ENCODE results near the gene SLC25A53.
"Not testable (repeated sequence)": the region's sequence is repeated elsewhere in the genome, so short reads cannot be mapped to it uniquely, and the experiment has no call there.

The SLC25A53 gene

GRCh38 chrX:104085919-104086318 lies 70.9 kb downstream of the SLC25A53 start:
- Histone ChIP-seq H3K27me3 (ENCODE audit: control insufficient read depth, insufficient read depth, low read length) (peaks cover 4% of the 10 kb centered on the region), H3K4me1 (ENCODE audit: control insufficient read depth, insufficient read depth, low read length) (no peaks in the 10 kb centered on the region)

GRCh38 chrX:104085477-104085876 lies 71.3 kb downstream of the SLC25A53 start:
- H3K27me3 ChIP-seq (ENCODE audit: control insufficient read depth, insufficient read depth, low read length) = peaks cover 4% of the 10 kb centered on the region
- no peak overlapping the region for H3K4me3 ChIP-seq (ENCODE audit: low read depth, low read length)
- no peaks in the 10 kb centered on the region for H3K4me1 ChIP-seq (ENCODE audit: control insufficient read depth, insufficient read depth, low read length)
- no peaks in the 10 kb centered on the region for H3K9me3 ChIP-seq (ENCODE audit: control insufficient read depth, insufficient read depth, low read length)
- H3K9ac ChIP-seq (ENCODE audit: low read depth, low read length) = no peak overlapping the region
- H3K36me3 ChIP-seq (ENCODE audit: control insufficient read depth, insufficient read depth, low read length) = no peaks in the 10 kb centered on the region

More at GRCh38 chrX:104085919-104086318, 70.9 kb downstream of the SLC25A53 start:
- no peak overlapping the region for H3K9ac ChIP-seq (ENCODE audit: low read depth, low read length)
- H3K9me3 ChIP-seq (ENCODE audit: control insufficient read depth, insufficient read depth, low read length) = no peaks in the 10 kb centered on the region
- no peak overlapping the region for H3K4me3 ChIP-seq (ENCODE audit: low read depth, low read length)
- no peaks in the 10 kb centered on the region for H3K36me3 ChIP-seq (ENCODE audit: control insufficient read depth, insufficient read depth, low read length)

- H3K27me3 ChIP-seq (ENCODE audit: control insufficient read depth, insufficient read depth, low read length) = peaks cover 4% of the 10 kb centered on the region
- no peak overlapping the region for H3K9ac ChIP-seq (ENCODE audit: low read depth, low read length)
- H3K4me1 ChIP-seq (ENCODE audit: control insufficient read depth, insufficient read depth, low read length) = no peaks in the 10 kb centered on the region
- H3K36me3 ChIP-seq (ENCODE audit: control insufficient read depth, insufficient read depth, low read length) = no peaks in the 10 kb centered on the region
- H3K9me3 ChIP-seq (ENCODE audit: control insufficient read depth, insufficient read depth, low read length) = no peaks in the 10 kb centered on the region
- no peak overlapping the region for H3K4me3 ChIP-seq (ENCODE audit: low read depth, low read length)
Observed at GRCh38 chrX:104084534-104085277, 72.1 kb downstream of the SLC25A53 start.

GRCh38 chrX:104084063-104084462 lies 72.7 kb downstream of the SLC25A53 start:
- Histone ChIP-seq H3K9me3 (ENCODE audit: control insufficient read depth, insufficient read depth, low read length) (no peaks in the 10 kb centered on the region), H3K27me3 (ENCODE audit: control insufficient read depth, insufficient read depth, low read length) (peaks cover 4% of the 10 kb centered on the region), H3K4me3 (ENCODE audit: low read depth, low read length) (no peak overlapping the region), H3K36me3 (ENCODE audit: control insufficient read depth, insufficient read depth, low read length) (no peaks in the 10 kb centered on the region), H3K4me1 (ENCODE audit: control insufficient read depth, insufficient read depth, low read length) (no peaks in the 10 kb centered on the region), H3K9ac (ENCODE audit: low read depth, low read length) (no peak overlapping the region)

- not testable (repeated sequence) for H3K36me3 ChIP-seq (ENCODE audit: control insufficient read depth, insufficient read depth, low read length); H3K9ac ChIP-seq (ENCODE audit: low read depth, low read length); H3K9me3 ChIP-seq (ENCODE audit: control insufficient read depth, insufficient read depth, low read length); H3K27me3 ChIP-seq (ENCODE audit: control insufficient read depth, insufficient read depth, low read length); H3K4me3 ChIP-seq (ENCODE audit: low read depth, low read length); H3K4me1 ChIP-seq (ENCODE audit: control insufficient read depth, insufficient read depth, low read length)
Observed at GRCh38 chrX:104077854-104078253, 79.0 kb downstream of the SLC25A53 start.

GRCh38 chrX:104075778-104076445 lies 80.9 kb downstream of the SLC25A53 start, which contains the start of gene TMSB15C:
TMSB15C (minus strand) TSS chrX:104076236.
- not testable (repeated sequence) for H3K27me3 ChIP-seq (ENCODE audit: control insufficient read depth, insufficient read depth, low read length); H3K4me3 ChIP-seq (ENCODE audit: low read depth, low read length); H3K4me1 ChIP-seq (ENCODE audit: control insufficient read depth, insufficient read depth, low read length); H3K9me3 ChIP-seq (ENCODE audit: control insufficient read depth, insufficient read depth, low read length); H3K36me3 ChIP-seq (ENCODE audit: control insufficient read depth, insufficient read depth, low read length); H3K9ac ChIP-seq (ENCODE audit: low read depth, low read length)

GRCh38 chrX:104062636-104063035 lies 94.2 kb downstream of the SLC25A53 start:
- H3K4me3 ChIP-seq (ENCODE audit: low read depth, low read length); H3K9me3 ChIP-seq (ENCODE audit: control insufficient read depth, insufficient read depth, low read length); H3K9ac ChIP-seq (ENCODE audit: low read depth, low read length); H3K36me3 ChIP-seq (ENCODE audit: control insufficient read depth, insufficient read depth, low read length); H3K27me3 ChIP-seq (ENCODE audit: control insufficient read depth, insufficient read depth, low read length); H3K4me1 ChIP-seq (ENCODE audit: control insufficient read depth, insufficient read depth, low read length): not testable (repeated sequence)

- H3K4me3 ChIP-seq (ENCODE audit: low read depth, low read length); H3K9me3 ChIP-seq (ENCODE audit: control insufficient read depth, insufficient read depth, low read length); H3K9ac ChIP-seq (ENCODE audit: low read depth, low read length); H3K27me3 ChIP-seq (ENCODE audit: control insufficient read depth, insufficient read depth, low read length); H3K36me3 ChIP-seq (ENCODE audit: control insufficient read depth, insufficient read depth, low read length); H3K4me1 ChIP-seq (ENCODE audit: control insufficient read depth, insufficient read depth, low read length): not testable (repeated sequence)
Observed at GRCh38 chrX:104054956-104055355, 101.9 kb downstream of the SLC25A53 start.
